Keratinocyte (primary cell): ENCODE results near the gene GNB5. TPM values are rescaled to one million over a fixed set of nuclear protein-coding genes. Genes with fewer than 3 reads are reported as not detected.

Experiments used
- DNase-seq: peaks from one replicate; pipeline ENCODE4 v3.0.0-alpha.2; 2011; ENCODE audit warnings: low read depth, missing footprints, low spot score
- FAIRE-seq: peaks from 2 replicates; lab custom pipeline; 2011; peaks lifted over from hg19 to GRCh38; lab: Jason Lieb, UNC
- H2AFZ ChIP-seq: 2 replicates; pipeline ENCODE4 v1.6.0; 2012; ENCODE audit warnings: low read length, control low read depth, inconsistent platforms; ENCODE audit not compliant: control insufficient read depth
- H3K27ac ChIP-seq: 2 replicates; pipeline ENCODE4 v1.5.1; 2011; ENCODE audit warnings: low read length; ENCODE audit not compliant: control insufficient read depth, insufficient read depth
- H3K27me3 ChIP-seq: 3 replicates; pipeline ENCODE4 v1.6.0; 2011; ENCODE audit warnings: low read length; ENCODE audit not compliant: control insufficient read depth, insufficient read depth; ENCODE audit errors: extremely low read depth
- H3K36me3 ChIP-seq, 2 experiments: 2 replicates in 1 of 2; 3 replicates in 1 of 2; pipeline ENCODE4 v1.5.1; 2011; ENCODE audit warnings: low read length in 2 of 2, mild to moderate bottlenecking in 1 of 2; ENCODE audit not compliant: control insufficient read depth in 2 of 2, insufficient read depth in 2 of 2; ENCODE audit errors: extremely low read depth in 1 of 2
- H3K4me1 ChIP-seq: 3 replicates; pipeline ENCODE4 v1.5.1; 2011; ENCODE audit warnings: low read length; ENCODE audit not compliant: control insufficient read depth, insufficient read depth; ENCODE audit errors: extremely low read depth
- H3K4me2 ChIP-seq: 3 replicates; pipeline ENCODE4 v1.6.0; 2011; ENCODE audit warnings: low read depth, low read length; ENCODE audit not compliant: control insufficient read depth, insufficient read depth; ENCODE audit errors: extremely low read depth
- H3K4me3 ChIP-seq, 3 experiments: fragments of 200-600 bp in 1 of 3; sonication (generic) in 1 of 3; 2 replicates in 2 of 3; 3 replicates in 1 of 3; pipeline ENCODE4 v1.5.1; 2011 to 2016; ENCODE audit warnings: low read length in 3 of 3, mild to moderate bottlenecking in 3 of 3, control low read depth in 2 of 3, inconsistent platforms in 1 of 3, low read depth in 1 of 3, mixed read lengths in 1 of 3, mixed run types in 1 of 3, moderate library complexity in 1 of 3; ENCODE audit not compliant: control insufficient read depth in 2 of 3, insufficient read depth in 2 of 3; ENCODE audit errors: extremely low read depth in 1 of 3
- H3K79me2 ChIP-seq: 2 replicates; pipeline ENCODE4 v1.6.0; 2012; ENCODE audit warnings: low read length; ENCODE audit not compliant: control insufficient read depth, insufficient read depth
- H3K9ac ChIP-seq: 3 replicates; pipeline ENCODE4 v1.6.0; 2011; ENCODE audit warnings: low read length; ENCODE audit not compliant: control insufficient read depth, insufficient read depth; ENCODE audit errors: extremely low read depth
- H3K9me1 ChIP-seq: 3 replicates; pipeline ENCODE4 v1.6.0; 2011; ENCODE audit warnings: low read length; ENCODE audit not compliant: control insufficient read depth, insufficient read depth; ENCODE audit errors: extremely low read depth
- H3K9me3 ChIP-seq: 2 replicates; pipeline ENCODE4 v1.5.1; 2012; ENCODE audit warnings: low read depth, low read length; ENCODE audit not compliant: control insufficient read depth
- H4K20me1 ChIP-seq: 3 replicates; pipeline ENCODE4 v1.6.0; 2011; ENCODE audit warnings: low read length; ENCODE audit not compliant: control insufficient read depth, insufficient read depth; ENCODE audit errors: extremely low read depth
- CTCF ChIP-seq, 3 experiments: IDR thresholded peaks in 1 of 3; conservative IDR thresholded peaks in 1 of 3; optimal IDR thresholded peaks in 1 of 3; 2 replicates in 2 of 3; 3 replicates in 1 of 3; pipeline versions ENCODE3 to v1.5.1; 2011; ENCODE audit warnings: low read length in 3 of 3, mild to moderate bottlenecking in 3 of 3, moderate library complexity in 2 of 3, control low read depth in 1 of 3, inconsistent platforms in 1 of 3; ENCODE audit not compliant: insufficient read depth in 2 of 3; ENCODE audit errors: extremely low read depth in 1 of 3
- EZH2 ChIP-seq: IDR thresholded peaks from one replicate; pipeline ENCODE4 v1.6.1; 2012; ENCODE audit warnings: inconsistent platforms, mild to moderate bottlenecking, low read length, moderate library complexity
- dilution Hi-C: fragments of 300-500 bp; cut with MboI; formaldehyde crosslinking; loops from one replicate; pipeline ENCODE4 v1.7.0; 2020; ENCODE audit warnings: low sequenced_read_pairs; ENCODE audit not compliant: extremely low pct_ligation_motif_present
- polyA plus RNA-seq, 5 experiments: library from polyadenylated mRNA; depleted of rRNA in 3 of 5; stranded (reverse) in 3 of 5; stranded (forward) in 1 of 5; unstranded in 1 of 5; fragments of >200 nt; gene quantifications; 1 replicate in 1 of 5; 2 replicates in 3 of 5; 3 replicates in 1 of 5; pipeline versions ENCODE4 v1.2.1 to v1.2.3, GENCODE V29; 2011 to 2012; ENCODE audit warnings: missing spikeins in 2 of 5, low read depth in 1 of 5, low replicate concordance in 1 of 5

Gene GNB5
- polyA plus RNA-seq, 1 donor (not counting 4 experiments of a cell fraction or from before 2014, with no cell fraction given), result 25.8 TPM

DNA sequence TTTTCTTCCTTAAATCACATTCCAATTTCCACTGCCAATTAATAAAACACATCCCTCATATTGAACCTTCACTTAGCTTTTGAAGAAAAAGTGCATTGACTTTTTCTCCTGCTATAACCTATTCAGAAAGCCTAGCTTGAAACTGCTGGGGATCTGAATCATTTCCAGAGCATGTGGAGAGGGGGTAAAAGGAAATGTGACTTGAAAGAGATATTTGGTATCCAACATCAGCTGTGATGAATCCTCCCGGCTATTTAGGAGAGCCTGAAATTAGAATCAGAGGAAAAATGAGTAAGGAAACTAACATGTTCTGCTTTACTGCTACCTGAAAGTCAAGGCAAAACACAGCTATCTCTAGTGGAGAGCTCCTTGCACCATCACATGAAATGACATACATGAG lies 2.6 kb upstream of the GNB5 start:
- Histone ChIP-seq H3K79me2 (no peaks in the 10 kb centered on the region), H3K36me3 (no peaks in the 10 kb centered on the region), H3K9me3 (no peaks in the 10 kb centered on the region), H3K27ac (no peak overlapping the region), H3K9me1 (no peaks in the 10 kb centered on the region), H3K4me1 (no peaks in the 10 kb centered on the region), H3K4me2 (no peak overlapping the region), H2AFZ (no peak overlapping the region), H3K27me3 (no peaks in the 10 kb centered on the region), H4K20me1 (no peaks in the 10 kb centered on the region), H3K9ac (no peak overlapping the region), H3K4me3 (no peak overlapping the region)
- DNase-seq (no peak), FAIRE-seq (no peak)
- no peak for TF ChIP-seq EZH2
- no peak for TF ChIP-seq CTCF (optimal IDR thresholded peaks at IDR 0.05 in 1 of 3, IDR thresholded peaks at IDR 0.05 in 1 of 3, conservative IDR thresholded peaks at IDR 0.05 in 1 of 3; ENCODE audit: extremely low read depth in 1 of 3, insufficient read depth in 2 of 3, low read length in 3 of 3)
- dilution Hi-C loops, result no loop called here

DNA sequence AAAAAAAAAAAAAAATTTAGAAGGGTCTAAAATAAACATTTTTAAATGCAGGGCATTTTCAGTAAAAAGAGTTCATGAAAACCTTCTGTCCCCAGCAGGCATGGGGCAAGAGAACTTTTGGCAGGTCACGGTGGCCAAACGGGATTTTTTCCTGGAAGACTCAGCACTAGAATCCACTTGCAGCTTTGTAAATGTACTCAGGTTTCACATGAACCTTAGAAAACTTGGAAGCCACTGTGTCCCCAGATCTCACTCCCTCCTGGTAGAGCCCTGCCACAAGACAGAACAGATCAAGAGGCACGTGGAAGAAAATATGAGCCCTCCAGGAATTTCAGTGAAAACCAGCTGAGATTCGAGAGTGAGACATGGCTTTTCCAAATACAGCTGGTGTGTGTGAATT lies 2.1 kb upstream of the GNB5 start:
- Histone ChIP-seq H2AFZ (no peak overlapping the region), H3K9me3 (no peaks in the 10 kb centered on the region), H3K4me3 (no peak overlapping the region), H3K9me1 (no peaks in the 10 kb centered on the region), H3K9ac (no peak overlapping the region), H4K20me1 (no peaks in the 10 kb centered on the region), H3K27me3 (no peaks in the 10 kb centered on the region), H3K4me2 (no peak overlapping the region), H3K79me2 (no peaks in the 10 kb centered on the region), H3K36me3 (no peaks in the 10 kb centered on the region), H3K4me1 (no peaks in the 10 kb centered on the region), H3K27ac (no peak overlapping the region)
- FAIRE-seq (no peak), DNase-seq (no peak)
- dilution Hi-C loops, result no loop called here
- TF ChIP-seq CTCF (optimal IDR thresholded peaks at IDR 0.05 in 1 of 3, IDR thresholded peaks at IDR 0.05 in 1 of 3, conservative IDR thresholded peaks at IDR 0.05 in 1 of 3; ENCODE audit: extremely low read depth in 1 of 3, insufficient read depth in 2 of 3, low read length in 3 of 3) (no peak), EZH2 (no peak)
